DOHH2 (cell line): Measurements from ENCODE around the gene IFIH1.

Source experiments
- EZH2phosphoT487 ChIP-seq: fragments of 200-600 bp; sonication (generic); IDR thresholded peaks from 2 replicates; pipeline ENCODE4 v1.6.1; 2017; ENCODE audit warnings: borderline replicate concordance, mild to moderate bottlenecking, antibody characterized with exemption, low read length, moderate library complexity, mixed read lengths
- TF ChIP-seq, protein P1 (sequence below): fragments of 200-600 bp; sonication (generic); IDR thresholded peaks from one replicate; pipeline ENCODE4 v1.5.1; 2014; ENCODE audit warnings: antibody characterized with exemption, mild to moderate bottlenecking, low read depth, low read length; ENCODE audit not compliant: poor library complexity, severe bottlenecking

DNA sequence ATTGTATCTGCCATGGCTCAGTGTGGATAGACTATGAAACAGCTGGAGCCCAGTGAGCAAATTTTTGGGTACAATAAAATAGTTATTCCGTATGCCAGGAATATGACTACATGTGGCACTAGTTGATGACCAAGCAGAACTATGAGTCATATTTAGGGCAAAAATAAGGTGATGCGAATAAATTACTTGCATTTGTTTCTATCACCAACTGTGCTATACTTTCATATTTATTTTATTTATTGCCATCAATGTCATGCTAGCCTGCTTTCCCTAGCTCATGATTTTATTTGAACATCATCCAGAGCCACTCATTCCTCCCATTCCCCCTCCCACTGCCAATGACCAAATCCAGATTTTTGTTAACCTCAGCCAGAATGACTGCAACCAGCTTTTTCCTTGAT lies 61.9 kb downstream of the IFIH1 start:
- TF ChIP-seq, protein P1, sequence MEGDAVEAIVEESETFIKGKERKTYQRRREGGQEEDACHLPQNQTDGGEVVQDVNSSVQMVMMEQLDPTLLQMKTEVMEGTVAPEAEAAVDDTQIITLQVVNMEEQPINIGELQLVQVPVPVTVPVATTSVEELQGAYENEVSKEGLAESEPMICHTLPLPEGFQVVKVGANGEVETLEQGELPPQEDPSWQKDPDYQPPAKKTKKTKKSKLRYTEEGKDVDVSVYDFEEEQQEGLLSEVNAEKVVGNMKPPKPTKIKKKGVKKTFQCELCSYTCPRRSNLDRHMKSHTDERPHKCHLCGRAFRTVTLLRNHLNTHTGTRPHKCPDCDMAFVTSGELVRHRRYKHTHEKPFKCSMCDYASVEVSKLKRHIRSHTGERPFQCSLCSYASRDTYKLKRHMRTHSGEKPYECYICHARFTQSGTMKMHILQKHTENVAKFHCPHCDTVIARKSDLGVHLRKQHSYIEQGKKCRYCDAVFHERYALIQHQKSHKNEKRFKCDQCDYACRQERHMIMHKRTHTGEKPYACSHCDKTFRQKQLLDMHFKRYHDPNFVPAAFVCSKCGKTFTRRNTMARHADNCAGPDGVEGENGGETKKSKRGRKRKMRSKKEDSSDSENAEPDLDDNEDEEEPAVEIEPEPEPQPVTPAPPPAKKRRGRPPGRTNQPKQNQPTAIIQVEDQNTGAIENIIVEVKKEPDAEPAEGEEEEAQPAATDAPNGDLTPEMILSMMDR, result no peak
- no peak for TF ChIP-seq EZH2phosphoT487
